T-helper 1 cell treated with Interleukin-12 subunit alpha and Interleukin-12 subunit beta and Interleukin-4 antibody, amounts not matched to agents 30 ng/mL and 1 ng/mL, for 36 hours (primary cell): ENCODE results near the gene RBP4. TPM values are rescaled to one million over a fixed set of nuclear protein-coding genes. Genes with fewer than 3 reads are reported as not detected.
"Not testable (repeated sequence)": the region's sequence is repeated elsewhere in the genome, so short reads cannot be mapped to it uniquely, and the experiment has no call there.

Experiments used
- intact Hi-C: fragments of 100-400 bp; cut with micrococcal nuclease; formaldehyde crosslinking; loops from one replicate; pipeline ENCODE4 v1.15.1; 2024
- total RNA-seq: library from RNA; stranded (reverse); gene quantifications from 2 replicates; pipeline ENCODE4 v1.2.3, GENCODE V29; 2022

Gene RBP4
- total RNA-seq, 1 donor from 2014 or later: not detected

- intact Hi-C loops: no loop called here
Measured at GRCh38 chr10:93566435-93567276, 34.4 kb downstream of the RBP4 start, which contains the start of gene FFAR4. Gene FFAR4, plus strand, starts transcription at chr10:93566665. Its CDS starts 56 bp downstream, at chr10:93566721.

GRCh38 chr10:93565446-93565845 lies 35.6 kb downstream of the RBP4 start:
- intact Hi-C loops: no loop called here

- intact Hi-C loops: no loop called here
Measured at GRCh38 chr10:93560541-93560940, 40.5 kb downstream of the RBP4 start.

- intact Hi-C loops: no loop called here
Measured at GRCh38 chr10:93559490-93559889, 41.5 kb downstream of the RBP4 start.

GRCh38 chr10:93554760-93555432 lies 46.1 kb downstream of the RBP4 start:
- intact Hi-C loops: loop anchor here (1.0 kb wide), 2 partner anchors 125 to 261 kb away; no protein-coding TSS in a partner anchor

- intact Hi-C loops: loop anchor here (1.0 kb wide), 1 partner anchor 262 kb away; no protein-coding TSS in a partner anchor
Measured at GRCh38 chr10:93554316-93554663, 46.7 kb downstream of the RBP4 start.

- intact Hi-C loops: loop anchor here (1.0 kb wide), 1 partner anchor 263 kb away; no protein-coding TSS in a partner anchor
Measured at GRCh38 chr10:93553482-93554315, 47.3 kb downstream of the RBP4 start.

- intact Hi-C loops: no loop called here
Measured at GRCh38 chr10:93552780-93553179, 48.3 kb downstream of the RBP4 start.

GRCh38 chr10:93550606-93551005 lies 50.4 kb downstream of the RBP4 start:
- intact Hi-C loops: no loop called here

- intact Hi-C loops: no loop called here
Measured at GRCh38 chr10:93548376-93549071, 52.5 kb downstream of the RBP4 start.

GRCh38 chr10:93547522-93547921 lies 53.5 kb downstream of the RBP4 start:
- intact Hi-C loops: no loop called here

- intact Hi-C loops: not testable (repeated sequence)
Measured at GRCh38 chr10:93546995-93547394, 54.0 kb downstream of the RBP4 start.

- intact Hi-C loops: no loop called here
Measured at GRCh38 chr10:93542358-93542791, 58.7 kb downstream of the RBP4 start.

Other genes with a start within 250 kb of the RBP4 start
- gene MYOF, start 118.9 kb downstream of the RBP4 start, total RNA-seq: 1.8 and 2.3 TPM in 2 replicates
- 47.8 and 49.4 TPM in 2 replicates for gene CEP55, start 104.6 kb downstream of the RBP4 start, total RNA-seq
- not detected in 2 replicates for gene FFAR4, start 34.6 kb downstream of the RBP4 start, total RNA-seq
- not detected in 2 replicates for gene PDE6C, start 11.3 kb upstream of the RBP4 start, total RNA-seq
- gene FRA10AC1, start 101.4 kb upstream of the RBP4 start, total RNA-seq: 16.7 and 17.7 TPM in 2 replicates
- not detected in 2 replicates for gene LGI1, start 156.7 kb upstream of the RBP4 start, total RNA-seq